DMS153 (cell line): ENCODE measurements around the gene ZBTB16.

ENCODE experiments used
- DNase-seq: peaks from one replicate; lab custom pipeline; 2025; lab: John Stamatoyannopoulos, UW

Gene ZBTB16

GRCh38 chr11:114213622-114214021 is 154.1 kb downstream of the ZBTB16 start:
- DNase-seq: no peak

- DNase-seq: no peak
These were observed 155.9 kb downstream of the ZBTB16 start for GRCh38 chr11:114215428-114215827.

- DNase-seq: no peak
These were observed 156.6 kb downstream of the ZBTB16 start for GRCh38 chr11:114215871-114216795.

DNA sequence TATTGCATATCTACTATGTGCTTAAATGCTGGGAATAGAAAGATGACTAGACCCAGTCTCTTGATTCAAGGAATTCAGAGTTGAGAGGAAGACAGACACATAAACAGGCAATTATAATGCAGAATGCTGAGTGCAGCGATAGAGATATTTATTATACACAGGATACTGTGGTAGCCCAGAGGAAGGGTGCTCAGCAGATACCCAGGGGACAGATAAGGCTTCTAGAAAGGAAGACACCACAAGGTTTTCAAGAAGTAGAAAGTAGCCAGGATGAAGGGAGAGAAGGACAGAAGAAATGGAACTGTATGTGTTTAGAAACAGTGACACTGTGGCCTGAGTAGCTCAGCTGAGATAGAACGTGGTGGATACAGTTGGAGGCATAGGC is 157.3 kb downstream of the ZBTB16 start:
- no peak for DNase-seq

GRCh38 chr11:114218508-114218907 is 159.0 kb downstream of the ZBTB16 start:
- DNase-seq: no peak

DNA sequence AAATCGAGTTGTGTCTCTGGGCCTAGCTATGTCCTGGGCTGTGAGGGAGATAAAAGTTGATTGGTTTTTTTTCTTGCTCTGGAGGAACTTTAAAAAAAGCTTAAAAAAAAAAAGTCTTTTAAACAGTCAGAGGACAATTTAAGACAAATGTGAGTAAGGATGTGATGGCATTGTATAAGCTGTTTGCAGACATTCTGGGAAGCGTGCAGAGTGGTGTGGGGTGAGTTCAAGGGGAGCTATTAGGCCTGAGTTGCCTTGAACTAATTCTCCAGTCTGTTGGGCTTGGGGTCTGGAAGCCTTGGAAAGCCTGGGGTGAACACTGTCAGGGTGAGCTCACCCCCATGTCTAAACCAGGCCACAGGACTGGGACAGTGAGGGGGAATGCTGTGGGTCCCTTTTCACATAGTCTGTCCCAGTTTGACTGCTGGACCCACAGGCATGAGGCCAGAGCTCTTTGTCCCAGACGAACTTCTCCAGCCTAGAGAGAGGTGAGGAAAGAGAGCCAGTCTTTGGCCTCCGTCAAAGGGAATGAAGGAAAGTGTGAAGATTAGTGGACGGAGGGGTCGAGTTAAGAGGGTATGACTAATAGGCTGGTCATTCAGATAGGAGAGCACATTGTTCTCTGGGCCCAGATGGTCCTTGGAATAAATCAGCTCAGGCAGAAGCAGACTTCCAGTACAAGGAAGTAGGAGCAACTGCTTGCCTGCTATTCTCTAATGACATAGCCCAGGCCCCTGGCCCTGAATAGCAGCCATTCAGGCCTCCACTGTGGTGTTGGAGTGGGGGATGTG is 160.2 kb downstream of the ZBTB16 start:
- no peak for DNase-seq

GRCh38 chr11:114221037-114221436 is 161.5 kb downstream of the ZBTB16 start:
- DNase-seq: no peak

DNA sequence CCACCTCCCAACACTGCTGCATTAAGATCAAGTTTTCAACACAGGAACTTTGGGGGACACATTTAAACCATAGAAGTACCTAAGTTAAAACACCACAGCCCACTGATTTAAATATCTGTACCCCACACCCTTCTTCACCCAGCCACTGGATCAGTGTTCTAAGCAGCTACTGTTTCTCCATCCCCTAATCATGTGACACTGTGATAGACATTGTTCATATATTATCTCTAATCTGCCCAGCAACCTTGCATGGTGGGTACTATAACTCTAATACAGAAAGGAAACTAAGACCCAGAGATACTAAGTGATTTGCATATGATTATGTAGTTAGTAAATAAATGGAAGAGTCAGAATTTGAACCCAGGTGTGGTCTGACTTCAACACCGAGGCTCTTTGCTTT is 166.2 kb downstream of the ZBTB16 start:
- DNase-seq: no peak

- DNase-seq: no peak
These were observed 166.8 kb downstream of the ZBTB16 start for GRCh38 chr11:114226356-114226755.

GRCh38 chr11:114228435-114229411 is 169.2 kb downstream of the ZBTB16 start:
- DNase-seq: no peak

DNA sequence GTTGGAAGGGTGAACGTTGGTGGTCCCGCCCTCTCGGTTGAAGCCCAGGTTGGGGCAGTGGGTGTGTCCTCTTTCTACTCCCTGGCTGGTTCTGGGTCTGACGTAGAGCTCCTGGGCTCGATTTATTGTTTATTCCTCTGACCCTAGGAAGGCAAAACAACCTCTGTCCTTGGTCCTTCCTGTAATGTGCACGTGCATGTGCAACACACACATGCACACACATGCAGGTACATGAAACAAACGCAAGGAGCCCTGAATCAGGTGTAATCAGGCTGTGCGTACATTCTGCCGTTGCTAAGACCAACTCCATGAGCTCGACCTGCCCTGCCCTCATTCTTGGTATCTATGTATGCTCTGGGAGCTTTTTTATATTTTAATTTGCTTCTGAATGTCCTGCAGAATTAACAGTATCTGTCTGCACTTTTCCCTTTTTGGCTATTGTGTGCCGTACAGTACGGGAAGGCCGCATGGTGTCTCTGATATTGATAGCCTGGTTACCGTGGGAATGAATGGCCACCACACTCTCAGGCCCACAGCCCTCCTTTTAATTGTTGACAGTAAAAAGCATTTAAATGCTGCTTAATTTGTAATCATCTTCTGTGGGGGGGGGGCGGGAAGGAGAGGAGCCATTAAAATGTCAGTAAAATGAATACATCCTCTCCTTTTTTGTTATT is 170.7 kb downstream of the ZBTB16 start:
- no peak for DNase-seq

DNA sequence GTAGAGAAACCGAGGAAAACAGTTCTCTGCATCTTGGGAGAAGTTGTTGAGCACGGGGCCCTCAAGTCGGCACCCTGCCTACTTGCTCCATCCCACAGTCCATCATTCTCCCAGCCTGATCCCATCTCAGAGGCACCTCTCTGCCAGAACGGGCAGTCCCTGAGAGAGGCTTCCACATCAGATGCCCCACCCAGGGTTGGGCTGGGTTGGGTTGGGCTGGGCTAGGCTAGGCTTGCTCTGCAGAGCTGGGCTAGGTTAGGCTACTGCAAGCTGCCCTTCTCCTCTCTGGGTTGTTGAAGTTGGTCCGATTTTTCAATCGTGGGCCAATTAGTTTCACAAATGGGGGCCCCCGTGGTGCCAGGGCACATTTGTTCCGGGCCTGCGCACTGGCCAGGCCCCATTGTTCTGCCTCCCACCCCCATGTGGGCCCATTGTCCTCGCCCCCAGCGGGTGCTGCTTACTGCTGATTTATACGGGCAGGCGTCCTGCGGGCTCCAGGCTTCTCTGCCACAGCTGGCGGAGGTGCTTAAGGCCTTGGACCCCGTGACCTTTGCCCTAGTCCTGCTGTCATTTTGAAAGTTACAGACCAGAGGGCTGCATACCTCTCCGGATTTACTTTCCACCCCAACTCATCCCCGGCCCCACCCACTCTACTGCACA is 173.0 kb downstream of the ZBTB16 start:
- no peak for DNase-seq

DNA sequence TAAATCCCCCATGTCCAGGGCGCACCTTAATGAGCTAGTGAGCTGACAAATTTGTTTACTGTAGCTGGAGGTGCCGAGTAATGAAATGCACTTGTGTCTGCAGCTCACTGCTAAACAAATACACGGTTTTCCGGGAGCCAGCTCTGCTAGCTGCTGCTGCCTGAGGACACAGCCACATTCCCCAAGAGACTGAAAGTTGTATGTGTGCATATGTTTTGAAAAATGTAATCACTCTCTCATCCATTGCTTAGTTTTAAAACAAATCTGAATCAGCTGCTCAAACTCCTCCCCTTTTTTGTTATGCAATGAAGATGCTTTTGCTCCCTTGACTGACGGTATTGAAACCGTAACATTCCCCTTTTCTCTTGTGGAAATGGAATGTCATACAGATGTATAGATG is 174.2 kb downstream of the ZBTB16 start:
- DNase-seq: peak; percentile 60

- DNase-seq: no peak
These were observed 177.3 kb downstream of the ZBTB16 start for GRCh38 chr11:114236829-114237228.

- DNase-seq: no peak
These were observed 178.1 kb downstream of the ZBTB16 start for GRCh38 chr11:114237321-114238280.

DNA sequence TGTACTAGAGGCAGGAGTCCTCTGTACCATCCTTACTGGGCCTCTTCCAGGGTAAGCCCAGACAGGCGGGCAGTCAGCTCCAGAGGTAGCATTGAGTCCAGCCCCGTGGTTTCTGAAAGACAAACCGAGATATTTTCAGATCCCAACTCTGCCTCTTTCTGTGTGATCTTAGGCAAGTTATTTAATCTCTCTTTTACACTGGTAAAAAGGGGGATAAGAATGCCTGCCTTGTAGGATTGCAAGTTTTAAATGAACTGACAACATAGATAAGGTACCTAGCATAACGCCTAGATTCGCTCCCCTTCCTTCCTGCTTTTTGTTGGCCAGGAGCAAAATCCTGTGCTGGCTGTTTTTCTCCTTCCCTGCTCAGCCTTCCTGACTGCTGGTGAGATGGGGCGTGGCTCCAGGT is 180.2 kb downstream of the ZBTB16 start:
- no peak for DNase-seq

DNA sequence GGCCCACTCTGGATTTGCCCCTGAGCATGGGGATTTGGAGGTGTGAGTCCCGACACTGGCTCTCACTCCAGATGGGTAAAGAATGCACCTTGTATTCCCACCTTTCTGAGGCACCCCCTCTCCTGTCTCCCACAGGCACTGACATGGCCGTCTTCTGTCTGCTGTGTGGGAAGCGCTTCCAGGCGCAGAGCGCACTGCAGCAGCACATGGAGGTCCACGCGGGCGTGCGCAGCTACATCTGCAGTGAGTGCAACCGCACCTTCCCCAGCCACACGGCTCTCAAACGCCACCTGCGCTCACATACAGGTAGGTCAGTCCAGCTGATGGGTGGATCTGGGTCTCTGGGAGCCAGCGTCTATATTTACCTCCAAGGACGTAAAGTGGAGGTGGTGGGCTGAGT is 182.5 kb downstream of the ZBTB16 start:
- no peak for DNase-seq

- peak; percentile 53 for DNase-seq
These were observed 184.2 kb downstream of the ZBTB16 start for GRCh38 chr11:114243461-114244372.
